VCaP (cell line): Measurements from ENCODE around the gene UGT1A9.

Experiments used
- H3K27ac ChIP-seq: fragments of 450-650 bp; 2 replicates; pipeline ENCODE4 v1.5.1; 2017
- CTCF ChIP-seq: fragments of 450-650 bp; conservative IDR thresholded peaks from 2 replicates; pipeline ENCODE4 v1.5.1; 2017; ENCODE audit warnings: mild to moderate bottlenecking, moderate library complexity

The UGT1A9 gene

GRCh38 chr2:233691443-233692433 is 20.0 kb downstream of the UGT1A9 start:
- H3K27ac ChIP-seq = no peak overlapping the region
- TF ChIP-seq CTCF = no peak

GRCh38 chr2:233692648-233693047 is 20.9 kb downstream of the UGT1A9 start, which contains the start of gene UGT1A6:
Gene UGT1A6 (plus strand): TSS chr2:233692890. CDS start chr2:233693005, 115 bp downstream.
- no peak within 1 kb of the TSS for H3K27ac ChIP-seq
- no peak for TF ChIP-seq CTCF

- no peak for TF ChIP-seq CTCF
- no peak overlapping the region for H3K27ac ChIP-seq
These were observed 22.3 kb downstream of the UGT1A9 start for GRCh38 chr2:233693963-233694362.

- H3K27ac ChIP-seq = peak overlapping the region; percentile 92
These were observed 27.0 kb downstream of the UGT1A9 start for GRCh38 chr2:233698740-233699139.

GRCh38 chr2:233699424-233700027 is 27.8 kb downstream of the UGT1A9 start:
- TF ChIP-seq CTCF = no peak
- peak overlapping the region; percentile 92 for H3K27ac ChIP-seq

More at GRCh38 chr2:233698740-233699139, 27.0 kb downstream of the UGT1A9 start:
- TF ChIP-seq CTCF = no peak

- no peak for TF ChIP-seq CTCF
- H3K27ac ChIP-seq = peak overlapping the region; percentile 92
These were observed 28.4 kb downstream of the UGT1A9 start for GRCh38 chr2:233700028-233700635.

- H3K27ac ChIP-seq = peak overlapping the region; percentile 92
These were observed 29.1 kb downstream of the UGT1A9 start for GRCh38 chr2:233700842-233701241.
